ENCODE data around the gene NUDT13.
A peak's percentile ranks its signal among the peaks of the same experiment; 100 is the strongest.
"Not testable (repeated sequence)": the region's sequence is repeated elsewhere in the genome, so short reads cannot be mapped to it uniquely, and the experiment has no call there.

The NUDT13 gene

GRCh38 chr10:73112032-73112431 is 1.8 kb downstream of the NUDT13 start:
- not testable (repeated sequence) for H3K4me1 ChIP-seq (ENCODE audit: insufficient read depth, low read length); H3K9ac ChIP-seq (ENCODE audit: low read depth, low read length)

GRCh38 chr10:73113551-73113950 is 3.3 kb downstream of the NUDT13 start:
- Histone ChIP-seq H3K9ac (ENCODE audit: low read depth, low read length) (no peak overlapping the region), H3K27ac (ENCODE audit: low read length) (no peak overlapping the region), H3K4me3 (ENCODE audit: low read length) (no peak overlapping the region), H3K36me3 (ENCODE audit: insufficient read depth, low read depth, low read length) (no peaks in the 10 kb centered on the region), H3K4me1 (ENCODE audit: insufficient read depth, low read length) (peaks cover 5% of the 10 kb centered on the region; the same call in 1 of the 2 replicates), H3K27me3 (ENCODE audit: insufficient read depth, low read length) (no peaks in the 10 kb centered on the region), H3K9me3 (ENCODE audit: insufficient read depth, low read depth, low read length) (no peaks in the 10 kb centered on the region; the same call in 1 of the 2 replicates)

More at GRCh38 chr10:73112032-73112431, 1.8 kb downstream of the NUDT13 start:
- H3K27me3 ChIP-seq (ENCODE audit: insufficient read depth, low read length); H3K9me3 ChIP-seq (ENCODE audit: insufficient read depth, low read depth, low read length); H3K4me3 ChIP-seq (ENCODE audit: low read length); H3K27ac ChIP-seq (ENCODE audit: low read length); H3K36me3 ChIP-seq (ENCODE audit: insufficient read depth, low read depth, low read length): not testable (repeated sequence)

GRCh38 chr10:73116017-73116416 is 5.8 kb downstream of the NUDT13 start:
- Histone ChIP-seq H3K36me3 (ENCODE audit: insufficient read depth, low read depth, low read length) (no peaks in the 10 kb centered on the region; the same call in 1 of the 2 replicates), H3K27me3 (ENCODE audit: insufficient read depth, low read length) (no peaks in the 10 kb centered on the region), H3K9me3 (ENCODE audit: insufficient read depth, low read depth, low read length) (no peaks in the 10 kb centered on the region), H3K4me3 (ENCODE audit: low read length) (no peak overlapping the region), H3K27ac (ENCODE audit: low read length) (no peak overlapping the region), H3K4me1 (ENCODE audit: insufficient read depth, low read length) (peaks cover 5% of the 10 kb centered on the region; the same call in 1 of the 2 replicates), H3K9ac (ENCODE audit: low read depth, low read length) (no peak overlapping the region)

- no peaks in the 10 kb centered on the region for H3K9me3 ChIP-seq (ENCODE audit: insufficient read depth, low read depth, low read length)
- H3K9ac ChIP-seq (ENCODE audit: low read depth, low read length) = peak overlapping the region; percentile 0; the same call in 1 of the 2 replicates
- H3K36me3 ChIP-seq (ENCODE audit: insufficient read depth, low read depth, low read length) = no peaks in the 10 kb centered on the region; the same call in 1 of the 2 replicates
- peaks cover 5% of the 10 kb centered on the region; the same call in 1 of the 2 replicates for H3K4me1 ChIP-seq (ENCODE audit: insufficient read depth, low read length)
- no peak overlapping the region for H3K4me3 ChIP-seq (ENCODE audit: low read length)
- no peaks in the 10 kb centered on the region for H3K27me3 ChIP-seq (ENCODE audit: insufficient read depth, low read length)
- H3K27ac ChIP-seq (ENCODE audit: low read length) = no peak overlapping the region
Observed at GRCh38 chr10:73117976-73118743, 7.9 kb downstream of the NUDT13 start.

- Histone ChIP-seq H3K27ac (ENCODE audit: low read length) (no peak overlapping the region), H3K9ac (ENCODE audit: low read depth, low read length) (no peak overlapping the region), H3K9me3 (ENCODE audit: insufficient read depth, low read depth, low read length) (no peaks in the 10 kb centered on the region), H3K4me1 (ENCODE audit: insufficient read depth, low read length) (peaks cover 5% of the 10 kb centered on the region; the same call in 1 of the 2 replicates), H3K36me3 (ENCODE audit: insufficient read depth, low read depth, low read length) (peaks cover 7% of the 10 kb centered on the region), H3K27me3 (ENCODE audit: insufficient read depth, low read length) (no peaks in the 10 kb centered on the region), H3K4me3 (ENCODE audit: low read length) (no peak overlapping the region)
Observed at GRCh38 chr10:73119457-73119856, 9.2 kb downstream of the NUDT13 start.

- no peaks in the 10 kb centered on the region for H3K9me3 ChIP-seq (ENCODE audit: insufficient read depth, low read depth, low read length)
- no peak overlapping the region for H3K9ac ChIP-seq (ENCODE audit: low read depth, low read length)
- no peak overlapping the region for H3K27ac ChIP-seq (ENCODE audit: low read length)
- H3K36me3 ChIP-seq (ENCODE audit: insufficient read depth, low read depth, low read length) = peaks cover 9% of the 10 kb centered on the region
- H3K27me3 ChIP-seq (ENCODE audit: insufficient read depth, low read length) = no peaks in the 10 kb centered on the region
- peaks cover 5% of the 10 kb centered on the region; the same call in 1 of the 2 replicates for H3K4me1 ChIP-seq (ENCODE audit: insufficient read depth, low read length)
- H3K4me3 ChIP-seq (ENCODE audit: low read length) = no peak overlapping the region
Observed at GRCh38 chr10:73119952-73120351, 9.7 kb downstream of the NUDT13 start.

- Histone ChIP-seq H3K36me3 (ENCODE audit: insufficient read depth, low read depth, low read length) (peaks cover 38% of the 10 kb centered on the region), H3K27ac (ENCODE audit: low read length) (no peak overlapping the region), H3K9ac (ENCODE audit: low read depth, low read length) (no peak overlapping the region; the same call in 1 of the 2 replicates), H3K4me1 (ENCODE audit: insufficient read depth, low read length) (no peaks in the 10 kb centered on the region), H3K9me3 (ENCODE audit: insufficient read depth, low read depth, low read length) (no peaks in the 10 kb centered on the region), H3K4me3 (ENCODE audit: low read length) (no peak overlapping the region), H3K27me3 (ENCODE audit: insufficient read depth, low read length) (no peaks in the 10 kb centered on the region)
Observed at GRCh38 chr10:73126343-73126742, 16.1 kb downstream of the NUDT13 start.

GRCh38 chr10:73131301-73131700 is 21.0 kb downstream of the NUDT13 start:
- Histone ChIP-seq H3K27me3 (ENCODE audit: insufficient read depth, low read length) (no peaks in the 10 kb centered on the region), H3K27ac (ENCODE audit: low read length) (no peak overlapping the region), H3K9me3 (ENCODE audit: insufficient read depth, low read depth, low read length) (no peaks in the 10 kb centered on the region), H3K9ac (ENCODE audit: low read depth, low read length) (no peak overlapping the region), H3K4me3 (ENCODE audit: low read length) (no peak overlapping the region), H3K4me1 (ENCODE audit: insufficient read depth, low read length) (no peaks in the 10 kb centered on the region), H3K36me3 (ENCODE audit: insufficient read depth, low read depth, low read length) (peaks cover 69% of the 10 kb centered on the region)

GRCh38 chr10:73131913-73132686 is 21.8 kb downstream of the NUDT13 start:
- H3K27ac ChIP-seq (ENCODE audit: low read length) = no peak overlapping the region
- H3K36me3 ChIP-seq (ENCODE audit: insufficient read depth, low read depth, low read length) = peaks cover 69% of the 10 kb centered on the region
- H3K9me3 ChIP-seq (ENCODE audit: insufficient read depth, low read depth, low read length) = no peaks in the 10 kb centered on the region
- no peaks in the 10 kb centered on the region for H3K27me3 ChIP-seq (ENCODE audit: insufficient read depth, low read length)
- H3K4me3 ChIP-seq (ENCODE audit: low read length) = no peak overlapping the region
- no peaks in the 10 kb centered on the region for H3K4me1 ChIP-seq (ENCODE audit: insufficient read depth, low read length)
- H3K9ac ChIP-seq (ENCODE audit: low read depth, low read length) = no peak overlapping the region

GRCh38 chr10:73134727-73135126 is 24.5 kb downstream of the NUDT13 start:
- H3K4me3 ChIP-seq (ENCODE audit: low read length) = no peak overlapping the region
- peaks cover 84% of the 10 kb centered on the region for H3K36me3 ChIP-seq (ENCODE audit: insufficient read depth, low read depth, low read length)
- no peaks in the 10 kb centered on the region for H3K27me3 ChIP-seq (ENCODE audit: insufficient read depth, low read length)
- no peak overlapping the region for H3K27ac ChIP-seq (ENCODE audit: low read length)
- H3K9ac ChIP-seq (ENCODE audit: low read depth, low read length) = no peak overlapping the region
- no peaks in the 10 kb centered on the region for H3K4me1 ChIP-seq (ENCODE audit: insufficient read depth, low read length)
- no peaks in the 10 kb centered on the region for H3K9me3 ChIP-seq (ENCODE audit: insufficient read depth, low read depth, low read length)

- H3K4me3 ChIP-seq (ENCODE audit: low read length) = no peak overlapping the region
- no peak overlapping the region for H3K27ac ChIP-seq (ENCODE audit: low read length)
- no peaks in the 10 kb centered on the region for H3K27me3 ChIP-seq (ENCODE audit: insufficient read depth, low read length)
- H3K9me3 ChIP-seq (ENCODE audit: insufficient read depth, low read depth, low read length) = no peaks in the 10 kb centered on the region
- H3K9ac ChIP-seq (ENCODE audit: low read depth, low read length) = no peak overlapping the region
- no peaks in the 10 kb centered on the region for H3K4me1 ChIP-seq (ENCODE audit: insufficient read depth, low read length)
- H3K36me3 ChIP-seq (ENCODE audit: insufficient read depth, low read depth, low read length) = peaks cover 81% of the 10 kb centered on the region
Observed at GRCh38 chr10:73136627-73137026, 26.4 kb downstream of the NUDT13 start.

- peaks cover 79% of the 10 kb centered on the region for H3K36me3 ChIP-seq (ENCODE audit: insufficient read depth, low read depth, low read length)
- H3K4me1 ChIP-seq (ENCODE audit: insufficient read depth, low read length) = no peaks in the 10 kb centered on the region
Observed at GRCh38 chr10:73139251-73139650, 29.0 kb downstream of the NUDT13 start.

More at GRCh38 chr10:73139251-73139650, 29.0 kb downstream of the NUDT13 start:
- Histone ChIP-seq H3K9ac (ENCODE audit: low read depth, low read length) (no peak overlapping the region), H3K27me3 (ENCODE audit: insufficient read depth, low read length) (no peaks in the 10 kb centered on the region), H3K27ac (ENCODE audit: low read length) (no peak overlapping the region), H3K9me3 (ENCODE audit: insufficient read depth, low read depth, low read length) (no peaks in the 10 kb centered on the region), H3K4me3 (ENCODE audit: low read length) (no peak overlapping the region)
